Activated CD4-positive, alpha-beta T cell treated with anti-CD3 and anti-CD28 coated beads for 36 hours (primary cell): Measurements from ENCODE around the gene IL34. TPM values are rescaled to one million over a fixed set of nuclear protein-coding genes. Genes with fewer than 3 reads are reported as not detected.
A peak's percentile ranks its signal among the peaks of the same experiment; 100 is the strongest.
"Not testable (repeated sequence)": the region's sequence is repeated elsewhere in the genome, so short reads cannot be mapped to it uniquely, and the experiment has no call there.

Experiments used
- ATAC-seq: fragments of 200-7000 bp; cut with Tn5 transposase; one replicate; pipeline ENCODE4 v1.10.0; 2021; ENCODE audit warnings: mild to moderate bottlenecking, moderate library complexity
- CTCF ChIA-PET: fragments of 350-600 bp; sonication (Branson Sonifier 250); formaldehyde crosslinking; loops from one replicate; lab custom pipeline; 2021; ENCODE audit warnings: antibody characterized with exemption; lab: Charles Lee
- POLR2A ChIA-PET: fragments of 350-600 bp; sonication (Branson Sonifier 250); formaldehyde crosslinking; loops from one replicate; lab custom pipeline; 2021; ENCODE audit warnings: antibody characterized with exemption, inconsistent platforms; lab: Charles Lee
- DNase-seq: peaks from one replicate; pipeline ENCODE4 v3.0.0-alpha.2; 2020
- H3K27ac Mint-ChIP-seq: one replicate; pipeline ENCODE4 v1.8.0; 2021; ENCODE audit warnings: mixed read lengths
- H3K27me3 Mint-ChIP-seq: one replicate; pipeline ENCODE4 v1.8.0; 2021; ENCODE audit warnings: mixed read lengths
- H3K36me3 Mint-ChIP-seq: one replicate; pipeline ENCODE4 v1.8.0; 2021; ENCODE audit warnings: low read depth, mixed read lengths
- H3K4me1 Mint-ChIP-seq: one replicate; pipeline ENCODE4 v1.8.0; 2021; ENCODE audit warnings: mixed read lengths
- H3K4me3 Mint-ChIP-seq: one replicate; pipeline ENCODE4 v1.8.0; 2021; ENCODE audit warnings: mild to moderate bottlenecking, moderate library complexity, mixed read lengths
- H3K9me3 Mint-ChIP-seq: one replicate; pipeline ENCODE4 v1.8.0; 2021; ENCODE audit warnings: low read depth, mixed read lengths
- intact Hi-C, 2 experiments: fragments of 100-400 bp; cut with DNase I in 1 of 2; cut with micrococcal nuclease in 1 of 2; formaldehyde crosslinking; loops; one replicate each; pipeline versions ENCODE4 v1.14.2 to v1.15.1; 2022 to 2024; cut with DNase I, micrococcal nuclease
- total RNA-seq, 2 experiments: library from RNA; stranded (reverse); gene quantifications; one replicate each; pipeline ENCODE4 v1.2.3, GENCODE V29; 2021

The IL34 gene
- total RNA-seq, 2 experiments from 2014 or later = not detected

DNA sequence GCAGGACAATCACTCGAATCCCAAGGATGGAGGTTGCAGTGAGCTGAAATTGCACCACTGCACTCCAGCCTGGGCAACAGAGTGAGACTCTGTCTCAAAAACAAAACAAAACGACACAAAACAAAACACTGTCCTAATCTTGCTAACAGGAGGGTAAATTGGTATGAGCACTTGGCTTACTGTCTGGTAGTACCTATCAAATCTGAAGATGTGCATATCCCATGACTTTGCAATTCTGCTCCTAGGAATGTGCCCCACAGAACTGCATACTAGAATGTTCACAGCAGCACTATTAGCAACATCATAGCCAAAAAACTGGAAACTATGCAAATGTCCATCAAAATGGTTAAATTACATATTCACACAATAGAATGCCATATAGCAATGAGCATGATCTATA, 23.8 kb downstream of the IL34 start:
- Mint-ChIP-seq H3K27me3 (no peaks in the 10 kb centered on the region), H3K4me3 (no peak overlapping the region), H3K27ac (no peak overlapping the region), H3K36me3 (peaks cover 2% of the 10 kb centered on the region), H3K9me3 (peaks cover 1% of the 10 kb centered on the region), H3K4me1 (no peaks in the 10 kb centered on the region)
- CTCF ChIA-PET = interaction anchor here (1.5 kb wide), 1 partner anchor 101 kb away, joined by 3 read pairs; no protein-coding TSS in a partner anchor
- no peak for DNase-seq
- intact Hi-C loops = no loop called here
- no peak for ATAC-seq
- POLR2A ChIA-PET = no interaction called here

DNA sequence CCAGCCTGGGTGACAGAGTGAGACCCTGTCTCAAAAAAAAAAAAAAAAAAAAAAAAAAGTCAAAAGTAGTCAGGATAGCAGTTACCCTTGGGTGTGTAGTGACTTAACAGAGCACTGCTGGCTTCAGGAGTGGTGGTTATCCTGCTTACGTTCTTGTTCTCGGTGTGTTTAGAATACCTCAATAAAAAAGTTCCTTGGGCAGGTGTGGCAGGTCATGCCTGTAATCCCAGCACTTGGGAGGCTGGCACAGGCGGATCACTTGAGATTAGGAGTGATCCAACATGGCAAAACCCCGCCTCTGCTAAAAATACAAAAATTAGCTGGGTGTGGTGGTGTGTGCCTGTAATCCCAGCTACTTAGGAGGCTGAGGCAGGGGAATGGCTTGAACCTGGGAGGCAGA, 24.6 kb downstream of the IL34 start:
- CTCF ChIA-PET = interaction anchor here (1.5 kb wide), 1 partner anchor 100 kb away, joined by 3 read pairs; no protein-coding TSS in a partner anchor
- intact Hi-C loops, ATAC-seq, H3K27ac Mint-ChIP-seq, POLR2A ChIA-PET, H3K27me3 Mint-ChIP-seq, H3K9me3 Mint-ChIP-seq, H3K4me3 Mint-ChIP-seq, H3K4me1 Mint-ChIP-seq, DNase-seq, H3K36me3 Mint-ChIP-seq: not testable (repeated sequence)

DNA sequence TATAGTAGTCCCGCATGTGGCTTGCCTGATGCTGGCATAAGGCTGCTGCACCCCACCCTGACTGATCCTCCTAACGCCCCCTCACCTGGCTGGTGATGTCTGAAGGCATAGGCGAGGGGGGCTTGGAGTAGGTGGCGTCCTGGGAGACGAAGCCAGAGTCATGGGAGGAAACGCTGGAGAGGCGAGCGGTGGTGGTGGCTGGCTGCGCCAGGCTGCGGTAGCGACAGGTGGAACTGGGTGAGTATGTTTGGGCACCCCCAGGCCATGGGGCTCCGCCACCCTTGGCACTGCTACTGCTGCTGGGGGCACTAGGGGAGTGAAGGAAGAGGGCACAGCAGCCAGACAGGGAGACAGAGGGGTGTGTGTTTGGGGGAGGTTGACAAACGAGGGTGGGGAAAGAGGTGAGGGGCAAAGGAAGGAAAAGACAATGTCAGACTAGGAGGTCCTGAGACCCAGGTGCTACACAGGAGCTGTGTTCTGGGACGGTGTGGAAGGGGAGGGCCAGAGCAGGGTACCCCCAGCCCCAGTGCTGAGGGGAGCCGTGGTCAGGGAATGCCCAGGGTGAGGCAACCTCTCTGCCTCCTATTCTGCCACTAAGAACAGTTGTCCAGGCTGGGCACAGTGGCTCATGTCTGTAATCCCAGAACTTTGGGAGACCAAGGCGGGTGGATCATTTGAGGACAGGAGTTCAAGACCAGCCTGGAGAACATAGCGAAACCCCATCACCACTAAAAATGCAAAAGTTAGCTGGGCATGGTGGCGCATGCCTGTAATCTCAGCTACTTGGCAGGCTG, 28.1 kb downstream of the IL34 start:
- H3K4me3 Mint-ChIP-seq = no peak overlapping the region

DNA sequence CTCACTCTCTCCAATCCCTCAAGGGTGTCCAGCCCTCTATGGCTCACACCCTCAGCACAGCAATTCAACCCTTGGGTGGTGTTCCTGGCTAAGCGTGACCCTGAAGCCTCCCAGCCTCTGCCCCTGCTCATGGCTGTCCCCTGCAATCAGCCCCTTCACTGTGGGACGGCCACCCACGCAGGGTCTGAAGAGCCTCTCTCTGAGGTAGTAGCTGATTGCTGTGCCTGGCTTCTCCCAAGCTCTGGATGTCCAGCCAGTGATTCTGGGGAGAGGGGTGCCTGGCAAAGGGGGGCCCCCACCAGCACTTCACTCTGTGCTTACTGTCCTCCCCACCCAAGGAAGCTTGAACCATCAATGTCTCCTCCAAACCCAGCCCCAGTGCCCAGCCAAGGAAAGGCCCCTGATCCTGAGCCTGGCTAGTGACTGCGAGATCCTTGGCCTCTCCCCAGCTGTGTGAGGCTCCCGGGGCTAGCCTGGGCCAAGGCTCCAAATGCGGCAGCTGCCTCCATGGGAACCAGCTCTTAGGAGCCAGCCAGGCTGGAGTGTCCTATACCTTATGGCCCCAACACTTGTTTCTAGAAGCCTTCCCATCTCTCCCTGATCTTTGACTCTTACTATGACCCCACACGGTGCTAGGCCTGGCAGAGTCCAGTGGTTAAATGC, 29.6 kb downstream of the IL34 start:
- CTCF ChIA-PET = interaction anchor here (0.8 to 1.4 kb wide), 3 partner anchors 17 to 96 kb away, joined by 3 to 5 read pairs (median 3); no protein-coding TSS in a partner anchor
- no peak overlapping the region for H3K4me3 Mint-ChIP-seq

More for the DNA sequence above, 28.1 kb downstream of the IL34 start:
- Mint-ChIP-seq H3K27me3 (no peaks in the 10 kb centered on the region), H3K36me3 (no peaks in the 10 kb centered on the region), H3K4me1 (no peaks in the 10 kb centered on the region), H3K27ac (no peak overlapping the region), H3K9me3 (no peaks in the 10 kb centered on the region)
- DNase-seq = no peak
- intact Hi-C loops = no loop called here
- POLR2A ChIA-PET = no interaction called here
- no peak for ATAC-seq
- CTCF ChIA-PET = interaction anchor here (1.4 kb wide), 2 partner anchors 21 to 97 kb away, joined by 3 to 8 read pairs; no protein-coding TSS in a partner anchor

DNA sequence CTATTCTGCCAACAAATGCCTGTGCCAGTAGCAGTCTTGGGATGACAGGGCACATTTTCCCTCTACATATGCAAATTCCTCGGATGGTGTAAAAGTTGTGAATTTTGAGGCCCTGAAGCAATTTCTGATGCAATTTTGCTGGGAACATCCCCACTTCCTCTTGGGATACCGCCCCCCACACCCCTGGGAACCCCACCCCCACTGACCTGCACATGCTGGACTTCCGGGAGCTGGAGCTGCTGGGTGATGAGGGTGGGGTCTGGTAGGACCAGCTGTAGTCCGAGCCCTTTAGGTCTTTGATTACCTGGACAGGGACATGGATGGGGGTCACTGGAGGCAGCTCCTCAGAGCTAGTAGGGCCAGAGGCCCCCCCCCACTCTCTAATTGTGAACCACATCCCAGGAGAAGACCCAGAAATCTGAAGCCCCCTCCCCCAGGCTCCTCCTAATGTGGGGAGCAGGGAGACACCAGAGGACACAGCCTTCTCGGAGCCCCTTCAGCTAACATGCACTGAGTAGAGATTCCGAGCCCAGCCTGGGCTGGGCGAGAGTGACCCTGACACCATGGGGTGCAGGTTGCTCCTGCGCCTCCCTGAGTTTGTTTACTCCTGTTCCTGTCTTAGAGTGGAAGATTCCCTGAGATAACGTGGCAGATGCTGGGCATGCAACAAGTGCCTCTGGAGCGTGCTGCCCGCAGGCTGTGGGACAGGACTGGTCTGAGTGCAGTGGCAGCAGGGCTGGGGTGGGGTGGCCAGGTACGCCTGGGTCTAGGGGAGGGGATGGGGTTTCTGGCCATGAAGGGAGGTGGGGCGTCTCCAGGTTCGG, 30.5 kb downstream of the IL34 start:
- CTCF ChIA-PET = interaction anchor here (0.8 to 7.9 kb wide), 3 partner anchors 18 to 95 kb away, joined by 3 to 45 read pairs (median 5); no protein-coding TSS in a partner anchor
- no peaks in the 10 kb centered on the region for H3K36me3 Mint-ChIP-seq
- H3K4me1 Mint-ChIP-seq = no peaks in the 10 kb centered on the region
- ATAC-seq (no peak), DNase-seq (no peak)
- H3K4me3 Mint-ChIP-seq = no peak overlapping the region
- intact Hi-C loops = no loop called here
- POLR2A ChIA-PET = no interaction called here
- no peak overlapping the region for H3K27ac Mint-ChIP-seq
- H3K9me3 Mint-ChIP-seq = no peaks in the 10 kb centered on the region
- no peaks in the 10 kb centered on the region for H3K27me3 Mint-ChIP-seq

More for the DNA sequence above, 29.6 kb downstream of the IL34 start:
- Mint-ChIP-seq H3K27ac (no peak overlapping the region), H3K4me1 (no peaks in the 10 kb centered on the region), H3K36me3 (no peaks in the 10 kb centered on the region), H3K9me3 (no peaks in the 10 kb centered on the region), H3K27me3 (no peaks in the 10 kb centered on the region)
- POLR2A ChIA-PET = no interaction called here
- DNase-seq (no peak), ATAC-seq (no peak)
- intact Hi-C loops = no loop called here

DNA sequence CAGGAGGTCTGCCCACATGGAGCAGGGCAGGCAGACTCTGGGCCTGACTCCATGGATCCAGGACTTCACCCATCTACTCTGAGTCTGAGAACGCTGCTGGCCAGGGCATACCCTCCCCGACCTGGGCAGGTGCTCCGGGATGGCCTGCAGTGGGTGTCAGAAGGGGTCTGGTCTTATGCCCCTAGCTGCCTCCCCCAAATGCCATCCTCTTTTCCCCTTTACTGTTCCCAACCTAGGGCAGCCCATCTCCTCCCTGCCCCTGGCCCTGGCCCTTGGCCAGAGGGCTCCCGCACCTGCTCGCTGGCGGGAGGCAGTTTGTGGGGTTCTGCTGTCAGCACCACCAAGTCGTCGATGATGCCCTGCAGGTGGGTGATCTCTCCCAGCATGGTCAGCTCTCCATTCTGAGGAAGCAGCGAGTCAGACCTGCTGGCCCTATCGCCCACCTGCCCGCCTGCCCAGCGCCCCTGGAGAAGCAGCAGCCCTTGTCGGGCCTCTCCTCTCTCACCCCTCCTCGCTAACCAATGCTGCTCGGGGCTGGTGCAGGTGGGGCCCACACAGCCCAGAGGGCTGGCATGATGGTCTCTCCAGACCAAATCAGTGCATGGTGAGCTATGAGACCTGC, 31.3 kb downstream of the IL34 start:
- ChIA-PET POLR2A (no interaction called here), CTCF (interaction anchor here (7.9 kb wide), 1 partner anchor 94 kb away, joined by 45 read pairs; no protein-coding TSS in a partner anchor)
- DNase-seq (no peak), ATAC-seq (no peak)
- no peaks in the 10 kb centered on the region for H3K36me3 Mint-ChIP-seq
- no peaks in the 10 kb centered on the region for H3K27me3 Mint-ChIP-seq
- H3K4me3 Mint-ChIP-seq = no peak overlapping the region
- no peaks in the 10 kb centered on the region for H3K9me3 Mint-ChIP-seq
- intact Hi-C loops = no loop called here
- no peaks in the 10 kb centered on the region for H3K4me1 Mint-ChIP-seq
- H3K27ac Mint-ChIP-seq = no peak overlapping the region

DNA sequence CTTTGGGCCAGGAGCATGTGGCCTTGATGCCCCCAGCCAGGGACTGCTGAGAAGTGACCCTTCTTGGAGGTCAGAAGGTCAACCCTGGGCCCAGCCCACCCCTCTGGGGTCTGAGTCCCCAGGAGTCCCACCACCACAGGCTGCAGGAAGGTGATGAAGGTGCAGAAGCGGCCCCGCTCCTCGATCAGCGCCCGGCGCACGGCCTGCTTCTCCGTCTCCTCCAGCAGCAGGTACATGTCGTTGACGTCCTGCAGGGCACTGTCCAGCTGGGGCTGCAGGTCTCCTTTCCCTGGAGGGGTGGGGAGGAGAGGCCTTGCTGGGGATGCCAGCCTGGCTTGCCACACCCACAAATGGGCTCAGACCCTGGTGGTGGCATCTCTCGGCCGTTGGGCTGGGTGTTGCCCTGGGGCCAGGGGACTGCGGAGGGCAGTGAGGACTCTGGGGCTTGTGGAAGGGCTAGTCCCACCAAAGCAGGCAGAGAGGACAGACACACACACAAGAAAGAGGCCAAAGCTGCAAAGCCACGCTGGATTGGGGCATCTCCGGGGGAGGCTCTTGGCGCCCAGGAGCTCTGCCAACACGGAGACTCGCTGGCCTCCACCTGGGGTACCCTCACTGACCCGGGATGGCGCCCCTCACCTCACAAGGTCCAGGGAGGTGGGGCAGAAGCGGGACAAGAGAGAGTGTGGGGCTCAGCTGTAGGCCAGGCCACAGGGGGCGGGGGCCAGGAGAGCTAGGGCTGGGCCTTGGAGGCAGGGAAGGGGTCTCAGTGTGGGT, 31.9 kb downstream of the IL34 start:
- ChIA-PET POLR2A (no interaction called here), CTCF (interaction anchor here (1.0 to 7.9 kb wide), 4 partner anchors 10 to 98 kb away, joined by 3 to 45 read pairs (median 4); no protein-coding TSS in a partner anchor)
- Mint-ChIP-seq H3K27ac (no peak overlapping the region), H3K9me3 (no peaks in the 10 kb centered on the region), H3K4me1 (no peaks in the 10 kb centered on the region), H3K4me3 (no peak overlapping the region), H3K27me3 (no peaks in the 10 kb centered on the region), H3K36me3 (no peaks in the 10 kb centered on the region)
- no peak for DNase-seq
- no peak for ATAC-seq
- intact Hi-C loops = no loop called here

DNA sequence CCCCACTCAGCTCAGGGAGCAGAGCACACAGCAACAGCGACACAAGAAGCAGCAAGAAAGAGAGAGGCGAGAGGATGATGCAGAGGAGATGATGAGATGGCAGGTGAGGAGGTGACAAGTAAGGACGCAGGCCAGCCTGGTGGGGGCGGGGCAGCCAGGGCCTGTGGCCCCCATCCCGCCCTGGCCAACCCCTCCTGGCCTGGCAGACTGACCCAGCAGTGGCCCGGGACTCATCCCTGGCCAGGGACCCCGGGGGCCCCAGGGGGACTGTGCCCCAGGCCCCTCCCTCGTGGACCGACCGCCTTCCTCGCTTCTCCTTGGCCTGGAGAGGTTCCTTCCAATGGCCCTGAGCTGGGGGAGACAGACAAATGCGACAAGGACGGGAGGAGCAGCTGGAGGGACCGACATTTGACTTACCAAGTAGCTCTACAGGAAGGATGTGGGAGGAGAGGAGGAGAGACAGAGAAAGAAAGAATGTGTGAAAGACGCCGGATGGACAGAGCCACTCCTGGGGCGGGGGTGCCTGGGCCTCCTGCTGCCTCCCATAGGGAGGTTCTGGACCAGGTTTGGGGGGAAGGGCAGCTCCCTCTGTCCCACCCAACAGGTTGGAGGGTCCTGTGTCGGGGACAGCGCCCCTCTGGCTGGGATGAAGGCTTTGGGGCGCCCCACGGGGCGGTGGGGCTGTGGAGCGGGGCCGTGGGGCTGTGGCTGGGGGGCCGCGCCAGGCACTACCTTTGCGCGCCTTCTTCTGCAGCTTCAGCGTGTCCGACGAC, 32.7 kb downstream of the IL34 start:
- no peak for DNase-seq
- Mint-ChIP-seq H3K27me3 (peaks cover 4% of the 10 kb centered on the region), H3K4me3 (no peak overlapping the region), H3K36me3 (no peaks in the 10 kb centered on the region), H3K27ac (no peak overlapping the region), H3K9me3 (no peaks in the 10 kb centered on the region), H3K4me1 (no peaks in the 10 kb centered on the region)
- intact Hi-C loops = no loop called here
- no peak for ATAC-seq
- ChIA-PET POLR2A (no interaction called here), CTCF (interaction anchor here (0.7 to 7.9 kb wide), 7 partner anchors 10 to 99 kb away, joined by 3 to 45 read pairs (median 3); no protein-coding TSS in a partner anchor)

DNA sequence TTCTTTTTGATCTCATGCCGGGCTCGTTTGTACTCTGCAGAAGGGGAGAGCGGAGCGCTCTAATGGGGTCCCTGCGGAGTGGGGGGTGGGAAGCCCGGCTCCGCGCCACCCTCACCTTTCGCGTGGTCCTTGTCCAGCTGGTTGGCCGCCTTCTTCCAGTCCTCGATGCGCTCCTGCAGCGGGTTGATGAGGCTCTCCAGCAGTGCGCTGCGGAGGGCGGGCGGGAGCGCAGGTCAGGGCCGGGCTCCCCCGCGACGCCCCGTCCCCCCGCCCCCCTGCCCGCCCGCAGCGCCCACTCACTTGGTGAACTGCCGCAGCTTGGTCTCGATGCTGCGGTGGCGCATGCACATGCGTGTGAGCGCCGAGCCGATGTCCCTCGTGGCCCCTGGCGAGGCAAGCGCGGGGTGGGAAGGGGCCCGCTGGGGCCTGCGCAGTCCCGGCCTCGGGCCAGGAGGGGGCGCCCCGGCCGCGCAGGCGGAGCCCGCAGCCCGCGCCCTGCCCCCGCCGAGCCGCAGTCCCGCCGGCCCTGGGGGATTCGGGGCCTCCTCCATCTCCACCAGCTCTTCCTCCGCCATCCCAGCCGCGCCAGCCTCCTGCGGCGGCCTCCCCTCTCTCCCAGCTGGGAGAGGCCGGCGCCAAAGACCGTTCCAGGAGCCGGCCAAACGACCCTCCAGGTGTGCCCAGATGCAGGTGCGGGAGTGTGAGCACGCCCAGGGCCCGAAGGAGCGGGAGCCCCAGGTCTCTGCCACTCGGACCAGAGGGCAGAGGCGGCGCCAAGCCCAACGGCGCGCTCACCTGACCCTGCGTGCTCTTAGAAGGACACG, 33.5 kb downstream of the IL34 start:
- Mint-ChIP-seq H3K4me1 (no peaks in the 10 kb centered on the region), H3K4me3 (no peak overlapping the region), H3K9me3 (no peaks in the 10 kb centered on the region), H3K27ac (no peak overlapping the region), H3K36me3 (no peaks in the 10 kb centered on the region), H3K27me3 (peaks cover 5% of the 10 kb centered on the region)
- ChIA-PET POLR2A (no interaction called here), CTCF (interaction anchor here (0.6 to 7.9 kb wide), 7 partner anchors 9 to 850 kb away, joined by 3 to 45 read pairs (median 3); no protein-coding TSS in a partner anchor)
- peak; percentile 67 for ATAC-seq
- intact Hi-C loops = loop anchor here (1.0 to 10.0 kb wide), 3 partner anchors 55 to 91 kb away; no protein-coding TSS in a partner anchor
- peak; percentile 47 for DNase-seq
